Lower leg skin (tissue), 4 donors: Measurements from ENCODE around the gene ANXA6. TPM values are rescaled to one million over a fixed set of nuclear protein-coding genes. Genes with fewer than 3 reads are reported as not detected.

ENCODE experiments used
- DNase-seq, 2 donors: peaks; one replicate each; pipeline ENCODE4 v3.0.0-alpha.2; 2019; ENCODE audit warnings: low spot score in 2 of 2
- H3K4me3 ChIP-seq: fragments of 200-600 bp; sonication (generic); 2 replicates; pipeline ENCODE4 v1.5.1; 2017; ENCODE audit warnings: mild to moderate bottlenecking, low read depth; ENCODE audit not compliant: poor library complexity, severe bottlenecking
- POLR2A ChIP-seq, 2 donors: fragments of 450-650 bp; IDR thresholded peaks; one replicate each; pipeline ENCODE4 v1.6.1; 2016 to 2017; ENCODE audit warnings: antibody characterized with exemption in 2 of 2, mild to moderate bottlenecking in 1 of 2, moderate library complexity in 1 of 2
- WGBS, 2 donors: methylation state at CpG; one replicate each; pipeline ENCODE4 v1.1.5; 2018; 5-methylcytosine and 5-hydroxymethylcytosine counted together
- intact Hi-C: fragments of 100-400 bp; cut with DNase I; formaldehyde crosslinking; loops from one replicate; pipeline ENCODE4 v1.15.0; 2023; ENCODE audit warnings: low total_unique reads
- total RNA-seq, 4 donors: library from RNA; depleted of rRNA; stranded (reverse); fragments of >200 nt; gene quantifications; one replicate each; pipeline ENCODE4 v1.1.0, GENCODE V29; 2016
- TF ChIP-seq, protein P1 (sequence below), 3 donors: fragments of 450-650 bp; IDR thresholded peaks; one replicate each; pipeline ENCODE4 v1.5.1; 2016; ENCODE audit warnings: antibody characterized with exemption in 3 of 3, mild to moderate bottlenecking in 3 of 3, moderate library complexity in 2 of 3

ANXA6 gene
- total RNA-seq, 4 donors from 2014 or later: 34.2 to 68.4 (median 43.3) TPM

DNA sequence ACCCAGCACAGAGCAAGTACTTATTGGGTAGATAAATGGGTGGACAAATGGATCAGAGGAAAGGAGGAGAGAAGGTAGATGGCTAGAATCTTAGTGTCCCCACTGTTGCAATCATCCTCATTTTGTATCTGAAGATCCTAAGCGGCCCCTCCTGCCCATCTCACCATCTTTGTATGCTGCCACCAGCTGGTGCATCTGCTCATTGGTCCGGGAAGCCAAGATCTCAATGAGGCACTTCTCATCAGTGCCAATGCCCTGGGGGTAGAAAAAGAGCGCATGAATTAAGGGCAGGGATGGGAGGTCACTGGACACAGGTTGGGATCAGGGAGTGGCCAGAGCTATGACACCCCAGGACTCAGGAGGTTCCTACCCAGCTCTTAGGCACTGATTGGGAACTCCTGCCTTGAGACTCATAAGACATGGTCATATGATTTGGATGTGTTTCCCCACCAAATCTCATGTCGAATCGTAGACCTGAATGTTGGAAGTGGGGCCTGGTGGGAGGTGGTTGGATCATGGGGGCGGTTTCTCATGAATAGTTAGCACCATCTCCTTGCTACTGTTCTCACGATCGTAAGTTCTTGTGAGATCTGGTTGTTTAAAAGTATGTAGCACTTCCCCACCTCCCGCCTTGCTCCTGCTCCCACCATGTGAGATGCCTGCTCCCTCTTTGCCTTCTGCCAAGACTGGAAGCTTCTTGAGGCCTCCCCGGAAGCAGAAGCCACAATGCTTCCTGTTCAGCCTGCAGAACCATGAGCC lies 20.3 kb downstream of the ANXA6 start:
- TF ChIP-seq POLR2A (IDR thresholded peaks at IDR 0.05): no peak
- TF ChIP-seq, protein P1, sequence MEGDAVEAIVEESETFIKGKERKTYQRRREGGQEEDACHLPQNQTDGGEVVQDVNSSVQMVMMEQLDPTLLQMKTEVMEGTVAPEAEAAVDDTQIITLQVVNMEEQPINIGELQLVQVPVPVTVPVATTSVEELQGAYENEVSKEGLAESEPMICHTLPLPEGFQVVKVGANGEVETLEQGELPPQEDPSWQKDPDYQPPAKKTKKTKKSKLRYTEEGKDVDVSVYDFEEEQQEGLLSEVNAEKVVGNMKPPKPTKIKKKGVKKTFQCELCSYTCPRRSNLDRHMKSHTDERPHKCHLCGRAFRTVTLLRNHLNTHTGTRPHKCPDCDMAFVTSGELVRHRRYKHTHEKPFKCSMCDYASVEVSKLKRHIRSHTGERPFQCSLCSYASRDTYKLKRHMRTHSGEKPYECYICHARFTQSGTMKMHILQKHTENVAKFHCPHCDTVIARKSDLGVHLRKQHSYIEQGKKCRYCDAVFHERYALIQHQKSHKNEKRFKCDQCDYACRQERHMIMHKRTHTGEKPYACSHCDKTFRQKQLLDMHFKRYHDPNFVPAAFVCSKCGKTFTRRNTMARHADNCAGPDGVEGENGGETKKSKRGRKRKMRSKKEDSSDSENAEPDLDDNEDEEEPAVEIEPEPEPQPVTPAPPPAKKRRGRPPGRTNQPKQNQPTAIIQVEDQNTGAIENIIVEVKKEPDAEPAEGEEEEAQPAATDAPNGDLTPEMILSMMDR (IDR thresholded peaks at IDR 0.05): no peak
- no peak for DNase-seq
- intact Hi-C loops: no loop called here
- no peak overlapping the region for H3K4me3 ChIP-seq
- 90 to 92% methylated on average over 10 of the region's 10 CpGs for WGBS, 2 donors

DNA sequence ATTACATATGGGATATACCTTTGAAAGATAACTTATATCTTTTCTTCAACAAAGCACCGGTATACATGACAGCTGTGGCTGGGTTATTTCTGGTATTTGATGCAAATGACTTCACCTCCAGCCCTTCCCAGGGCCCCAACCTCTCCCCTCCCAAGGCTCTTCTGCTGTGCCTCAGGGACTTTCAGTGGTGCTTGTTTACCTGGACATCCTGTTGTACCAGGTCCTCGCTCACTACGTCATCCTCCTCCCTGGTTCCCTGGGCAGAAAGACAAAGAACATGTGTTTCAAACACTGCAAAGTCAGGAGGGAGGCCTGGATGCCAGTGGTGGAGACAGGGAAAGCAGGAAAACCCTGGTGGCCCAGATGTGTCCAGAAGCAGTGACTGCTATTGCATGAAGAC lies 23.4 kb downstream of the ANXA6 start:
- WGBS, 2 donors: 81 to 88% methylated on average over 3 of the region's 3 CpGs
- H3K4me3 ChIP-seq: no peak overlapping the region
- no peak for TF ChIP-seq POLR2A (IDR thresholded peaks at IDR 0.05)
- TF ChIP-seq, protein P1 (IDR thresholded peaks at IDR 0.05): no peak
- intact Hi-C loops: loop anchor here (5.0 kb wide), 1 partner anchor 33 kb away; no protein-coding TSS in a partner anchor
- no peak for DNase-seq

DNA sequence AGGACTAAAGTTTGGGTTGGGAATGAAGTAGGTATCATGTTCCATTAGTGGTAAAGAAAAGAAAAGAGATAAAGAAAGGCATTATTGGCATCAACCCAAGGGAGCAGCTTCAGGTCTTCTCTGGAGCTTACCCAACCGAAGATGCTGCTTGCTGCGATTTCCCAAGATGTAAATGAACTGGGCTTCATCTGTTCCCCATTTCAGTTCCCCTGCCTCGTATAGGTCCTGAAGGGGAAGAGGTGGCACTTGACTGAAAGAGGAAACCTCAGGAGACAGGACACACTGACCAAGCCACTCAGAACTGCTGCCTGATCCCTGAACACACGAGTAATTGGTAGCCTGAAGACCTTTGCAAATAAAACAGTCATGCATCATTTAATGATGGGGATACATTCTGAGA lies 24.6 kb downstream of the ANXA6 start:
- no peak overlapping the region for H3K4me3 ChIP-seq
- intact Hi-C loops: loop anchor here (5.0 kb wide), 1 partner anchor 34 kb away; no protein-coding TSS in a partner anchor
- no peak for DNase-seq
- WGBS, 2 donors: 81 to 89% methylated on average over 4 of the region's 4 CpGs
- TF ChIP-seq POLR2A (IDR thresholded peaks at IDR 0.05): no peak
- TF ChIP-seq, protein P1 (IDR thresholded peaks at IDR 0.05): no peak

DNA sequence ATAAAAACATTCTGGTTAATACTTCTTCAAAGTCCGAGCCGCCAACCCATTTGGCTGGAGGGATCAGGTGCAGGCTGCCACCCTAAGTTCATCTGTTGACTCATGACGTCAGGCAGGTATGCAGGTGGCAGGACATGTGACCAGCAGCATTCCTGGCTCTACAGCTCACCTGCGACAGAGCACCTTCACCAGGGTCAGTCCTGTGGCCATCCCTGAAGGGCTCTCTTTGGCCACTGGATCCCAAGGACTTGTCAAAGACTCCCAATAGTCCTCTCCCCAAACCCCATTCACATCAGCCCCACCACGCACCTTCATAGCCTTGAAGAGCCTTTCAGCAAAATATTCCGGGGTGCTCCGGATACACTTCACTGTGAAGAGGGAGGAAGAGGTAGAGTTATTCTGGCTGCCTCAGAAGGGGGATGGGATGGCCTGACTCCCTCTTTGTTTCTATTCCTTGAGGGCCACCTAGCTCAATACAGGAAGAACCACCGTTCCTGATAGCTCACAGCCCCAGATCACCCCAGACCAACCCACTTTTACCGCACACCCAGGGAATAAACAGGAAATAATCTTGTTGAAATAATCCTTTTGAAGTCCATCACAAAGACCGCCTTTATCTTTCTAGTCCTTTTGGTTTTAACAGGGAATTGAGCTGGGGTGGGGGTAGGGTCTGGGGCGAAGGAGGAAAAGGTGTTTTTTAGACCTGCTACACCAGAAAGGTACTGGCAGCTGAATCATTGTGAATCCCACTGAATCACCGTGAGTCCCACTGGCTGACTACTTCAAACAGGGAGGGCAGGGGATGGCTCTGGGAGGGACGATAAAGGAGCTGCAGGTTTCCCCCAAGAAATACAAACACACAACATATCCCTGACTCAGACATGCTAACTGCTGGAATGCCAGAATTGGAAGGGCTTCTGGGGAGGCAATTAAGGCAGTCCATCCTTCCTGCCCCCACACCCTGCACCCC lies 26.4 kb downstream of the ANXA6 start:
- H3K4me3 ChIP-seq: no peak overlapping the region
- 81 to 82% methylated on average over 13 of the region's 13 CpGs for WGBS, 2 donors
- intact Hi-C loops: loop anchor here (5.0 kb wide), 1 partner anchor 36 kb away; no protein-coding TSS in a partner anchor
- DNase-seq: no peak
- TF ChIP-seq POLR2A (IDR thresholded peaks at IDR 0.05): no peak
- TF ChIP-seq, protein P1 (IDR thresholded peaks at IDR 0.05): no peak

DNA sequence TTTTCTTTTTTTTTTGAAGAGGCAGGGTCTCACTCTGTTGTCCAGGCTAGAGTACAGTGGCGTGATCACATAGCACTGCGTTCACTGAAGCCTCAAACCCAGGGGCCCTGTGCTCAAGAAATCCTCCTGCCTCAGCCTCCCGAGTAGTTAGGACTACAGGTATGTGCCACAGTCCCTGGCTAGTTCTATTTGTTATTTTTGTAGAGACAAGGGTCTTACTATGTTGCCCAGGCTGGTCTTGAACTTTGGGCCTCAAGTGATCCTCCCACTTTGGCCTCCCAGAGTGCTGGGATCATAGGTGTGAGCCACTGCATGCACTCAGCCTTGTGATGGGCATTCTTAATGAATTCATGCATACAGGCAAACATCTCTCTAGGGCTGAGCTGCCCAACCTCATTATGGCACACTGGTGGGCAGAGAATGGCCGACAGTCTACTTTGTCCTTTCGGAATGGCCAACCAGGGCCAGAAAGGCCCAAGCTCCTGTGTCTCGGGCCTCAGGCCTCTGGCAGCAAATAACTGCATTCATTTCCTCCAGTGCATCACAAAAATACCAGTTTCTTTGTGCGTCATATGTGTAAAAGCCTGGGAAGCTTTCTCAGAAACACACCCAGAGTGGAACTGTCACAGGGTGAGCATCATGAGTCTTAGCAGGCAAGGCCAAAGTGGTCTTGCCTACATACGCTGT lies 27.2 kb downstream of the ANXA6 start:
- no peak for DNase-seq
- no peak overlapping the region for H3K4me3 ChIP-seq
- intact Hi-C loops: loop anchor here (5.0 kb wide), 1 partner anchor 37 kb away; no protein-coding TSS in a partner anchor
- WGBS, 2 donors: 92 to 97% methylated on average over 8 of the region's 8 CpGs
- TF ChIP-seq, protein P1 (IDR thresholded peaks at IDR 0.05): no peak
- no peak for TF ChIP-seq POLR2A (IDR thresholded peaks at IDR 0.05)
